Cerebellar cortex (tissue), 1 donor: ENCODE results near the gene NPFFR1.

ENCODE experiments used
- DNase-seq: peaks from one replicate; pipeline ENCODE4 v3.0.0-alpha.2; 2015; ENCODE audit warnings: low spot score

Gene NPFFR1

GRCh38 chr10:70315276-70315675, 31.5 kb upstream of the NPFFR1 start:
- DNase-seq, result no peak

GRCh38 chr10:70312972-70313371, 29.2 kb upstream of the NPFFR1 start:
- DNase-seq, result no peak

- no peak for DNase-seq
Measured at GRCh38 chr10:70312249-70312648, 28.4 kb upstream of the NPFFR1 start.

- no peak for DNase-seq
Measured at GRCh38 chr10:70311698-70312097, 27.9 kb upstream of the NPFFR1 start.

DNA sequence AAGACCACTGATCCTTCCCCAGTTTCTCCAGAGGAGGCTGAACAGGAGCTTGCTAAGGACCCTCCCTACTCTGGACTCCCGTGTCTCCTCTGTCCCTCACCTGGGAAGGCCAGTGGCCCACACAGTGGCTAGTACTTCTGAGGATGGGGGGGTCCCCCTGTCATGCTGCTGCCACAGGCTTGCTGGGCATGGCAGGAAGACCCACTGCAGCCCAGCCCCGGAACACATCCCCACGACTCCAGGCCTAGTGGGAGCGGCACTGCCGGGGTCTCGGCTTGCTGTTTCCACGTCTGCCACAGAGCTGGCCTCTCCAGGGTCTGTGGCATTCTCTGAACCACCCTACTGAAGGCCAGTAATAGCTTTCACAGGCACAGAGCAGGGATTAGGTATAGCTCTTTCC, 25.9 kb upstream of the NPFFR1 start:
- DNase-seq, result no peak

DNA sequence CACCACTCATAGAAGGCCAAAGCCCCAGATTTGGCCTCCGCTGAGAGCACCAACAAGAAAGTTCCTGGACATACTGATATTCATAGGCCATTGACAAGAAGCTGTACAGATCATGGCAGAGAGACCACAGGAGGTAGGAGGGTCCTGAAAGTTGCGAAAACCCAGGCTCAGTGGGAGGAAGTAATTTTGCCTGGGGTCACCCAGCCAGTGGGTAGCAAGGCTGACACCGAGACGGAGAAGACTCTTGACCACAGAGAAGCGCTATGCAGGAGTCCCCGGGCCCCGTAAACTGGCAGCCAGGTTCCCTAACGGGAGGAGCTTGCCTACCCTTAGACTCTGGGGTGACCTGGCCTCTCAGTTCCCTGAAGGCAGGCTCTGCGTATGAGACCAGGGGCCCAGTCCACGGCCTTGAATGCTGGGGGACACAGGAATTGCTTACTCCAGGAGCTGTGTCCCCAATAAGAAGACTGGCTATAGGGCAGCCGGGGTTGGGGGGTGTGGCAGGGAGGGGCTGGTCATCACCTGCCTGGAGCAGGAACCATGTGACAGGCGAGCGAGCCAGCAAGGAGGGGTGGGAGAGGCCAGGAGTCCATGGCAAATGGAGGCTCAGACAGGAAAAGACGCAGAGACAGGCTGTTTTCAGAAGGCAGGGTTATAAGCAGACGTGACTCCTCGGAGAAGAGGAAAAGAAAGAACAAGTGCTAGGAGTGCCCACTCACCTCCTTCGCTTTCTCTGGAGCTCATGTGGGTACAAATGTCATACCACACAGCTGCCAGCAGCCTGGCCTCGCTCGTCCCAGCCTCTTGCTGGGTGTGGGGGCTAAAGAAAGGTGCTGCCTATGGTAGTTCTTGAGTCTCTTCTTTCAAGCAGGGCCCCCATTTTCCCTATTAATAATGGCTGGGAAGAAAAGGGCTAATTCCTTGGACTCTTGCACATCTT, 24.6 kb upstream of the NPFFR1 start:
- no peak for DNase-seq

DNA sequence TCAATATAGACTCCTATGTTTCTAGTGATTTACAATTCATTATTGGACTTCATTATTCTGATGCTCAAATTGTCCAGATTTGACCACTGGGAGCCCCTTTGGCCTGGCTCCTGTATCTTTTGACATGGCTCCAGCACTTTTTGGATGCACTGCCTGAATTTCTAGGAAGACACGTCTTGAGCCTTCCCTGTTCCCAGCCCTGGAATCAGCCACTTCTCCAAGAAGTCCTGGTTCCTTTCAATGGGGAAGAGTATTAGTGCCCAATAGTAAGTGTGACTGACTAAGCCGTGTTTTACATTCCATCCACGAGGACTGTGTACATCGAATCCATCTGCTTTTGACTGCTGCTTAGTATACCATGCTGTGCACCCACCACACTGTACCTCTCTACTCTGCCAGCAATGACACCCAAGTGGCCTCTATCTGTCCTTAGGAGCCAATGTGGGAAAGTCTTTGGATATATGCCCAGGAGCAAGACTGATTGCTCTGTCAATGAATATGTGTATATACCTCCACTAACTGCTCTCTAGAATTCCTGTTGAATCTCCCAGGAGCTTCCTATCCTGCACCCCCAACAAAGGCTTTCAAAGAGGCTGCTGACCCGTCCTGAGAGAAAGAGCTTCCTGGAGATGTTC, 23.2 kb upstream of the NPFFR1 start:
- DNase-seq, result no peak

- no peak for DNase-seq
Measured at GRCh38 chr10:70306181-70306705, 22.4 kb upstream of the NPFFR1 start.

- no peak for DNase-seq
Measured at GRCh38 chr10:70303730-70304129, 19.9 kb upstream of the NPFFR1 start.

GRCh38 chr10:70302292-70302691, 18.5 kb upstream of the NPFFR1 start:
- no peak for DNase-seq

DNA sequence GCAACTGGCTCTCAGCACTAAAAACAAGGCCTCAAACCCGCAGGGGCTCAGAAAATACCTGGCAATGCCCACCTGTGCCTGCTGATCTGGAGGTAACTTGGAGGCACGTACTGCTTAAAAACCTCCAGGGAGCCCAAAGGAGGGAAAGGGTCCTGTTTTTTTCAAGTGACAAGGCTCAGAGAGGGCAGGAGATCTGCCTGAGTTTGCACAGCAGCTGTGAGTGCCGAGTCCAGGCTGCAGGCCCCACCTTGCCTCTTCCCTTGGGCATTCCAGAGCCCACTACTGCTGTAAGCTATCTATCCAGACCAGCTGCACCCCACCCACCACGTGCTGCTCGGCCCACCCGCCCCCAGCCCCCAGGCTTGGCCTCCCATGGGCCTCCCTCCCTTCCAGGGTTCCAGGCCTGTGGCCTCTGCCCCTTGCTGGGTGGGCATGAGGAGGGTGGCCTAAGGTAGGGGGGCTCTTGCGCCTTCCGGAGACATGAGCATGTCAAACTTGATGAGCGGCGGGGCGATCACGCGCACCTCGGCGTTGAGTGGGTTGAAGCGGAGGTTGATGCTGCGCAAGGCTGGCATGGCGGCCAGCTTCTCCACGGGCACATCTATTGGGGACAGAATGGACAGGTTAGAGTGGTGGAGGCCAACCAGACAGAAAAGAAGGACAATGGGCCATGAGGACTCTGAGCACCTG, 17.2 kb upstream of the NPFFR1 start:
- DNase-seq, result no peak

DNA sequence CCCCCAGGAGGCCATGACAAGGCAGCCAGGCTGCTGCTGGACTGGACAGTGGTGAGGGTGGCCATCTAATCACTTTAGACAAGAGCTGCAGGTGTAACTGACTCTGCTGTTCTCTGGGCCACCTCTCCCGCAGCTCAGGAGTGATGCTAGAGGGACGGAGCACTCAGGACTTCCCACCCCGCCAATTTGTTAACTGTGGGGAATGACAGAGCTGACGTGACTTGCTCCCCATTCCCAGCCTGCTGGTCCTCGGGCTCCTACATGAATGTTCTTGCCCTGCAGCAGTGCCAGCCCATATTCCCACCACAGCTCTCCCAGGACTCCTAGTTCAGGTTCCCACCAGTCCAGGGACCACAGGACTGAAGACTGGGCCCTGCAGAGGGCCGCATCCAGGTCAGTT, 16.7 kb upstream of the NPFFR1 start:
- no peak for DNase-seq

- no peak for DNase-seq
Measured at GRCh38 chr10:70299876-70300275, 16.1 kb upstream of the NPFFR1 start.

DNA sequence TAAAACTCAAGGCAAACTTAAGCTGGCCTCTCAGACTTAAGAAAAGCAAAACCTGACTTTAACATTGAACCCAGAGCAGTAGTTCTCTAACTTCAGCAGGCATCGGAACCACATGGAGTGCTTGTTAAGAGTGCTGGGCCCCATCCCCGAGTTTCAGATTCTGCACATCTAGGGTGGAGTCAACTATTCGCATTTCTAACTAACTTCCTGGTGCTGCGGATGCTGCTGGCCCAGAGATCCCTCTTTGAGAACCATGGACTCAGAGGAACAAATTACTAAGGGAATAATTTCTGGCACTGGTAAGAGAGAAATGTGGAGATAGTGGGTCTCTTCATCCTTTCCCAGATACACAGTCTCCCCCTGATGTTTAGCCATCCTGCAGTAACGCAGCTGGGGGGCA, 14.6 kb upstream of the NPFFR1 start:
- DNase-seq, result no peak

DNA sequence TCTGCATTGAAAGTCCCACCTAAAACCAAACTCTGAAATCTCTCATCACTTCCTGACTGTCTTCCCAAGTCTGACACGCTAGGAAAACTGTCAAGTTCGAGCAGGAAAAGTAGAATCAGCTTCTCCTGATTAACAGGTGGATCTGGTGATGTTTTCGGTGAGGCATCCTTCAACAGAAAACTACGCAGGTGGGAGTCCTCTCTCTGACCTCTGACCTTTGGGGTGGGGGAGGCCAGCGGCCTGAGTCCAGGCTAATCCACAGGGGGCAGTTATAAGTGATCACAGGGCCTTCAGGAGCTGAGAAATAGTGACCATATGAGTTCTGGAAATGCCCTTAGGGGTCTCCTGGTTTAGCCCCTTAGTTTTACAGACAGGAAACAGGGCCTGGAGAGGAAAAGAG, 13.4 kb upstream of the NPFFR1 start:
- DNase-seq, result no peak

DNA sequence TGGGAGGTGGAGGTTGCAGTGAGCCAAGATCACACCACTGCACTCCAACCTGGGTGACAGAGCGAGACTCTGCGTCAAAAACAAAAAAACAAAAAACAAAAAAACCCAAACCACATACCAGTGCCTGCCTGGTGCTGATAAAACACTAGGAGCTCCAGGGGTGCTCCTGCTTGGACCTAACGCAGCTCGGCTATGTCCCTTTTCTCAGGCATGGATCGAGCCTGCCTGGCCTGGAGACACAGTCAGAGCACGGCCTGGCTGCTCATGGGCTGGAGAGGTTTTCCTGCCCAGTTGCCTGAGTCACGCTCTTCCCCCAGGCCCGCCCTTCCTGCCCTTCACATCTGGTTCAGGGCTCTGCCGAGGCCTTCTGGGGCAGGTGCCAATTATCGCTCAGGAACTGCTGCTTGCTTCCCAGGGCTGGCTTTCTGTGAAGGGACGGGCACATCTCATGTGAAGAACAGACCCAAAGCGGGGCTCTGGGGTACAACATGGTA, 12.6 kb upstream of the NPFFR1 start:
- no peak for DNase-seq

DNA sequence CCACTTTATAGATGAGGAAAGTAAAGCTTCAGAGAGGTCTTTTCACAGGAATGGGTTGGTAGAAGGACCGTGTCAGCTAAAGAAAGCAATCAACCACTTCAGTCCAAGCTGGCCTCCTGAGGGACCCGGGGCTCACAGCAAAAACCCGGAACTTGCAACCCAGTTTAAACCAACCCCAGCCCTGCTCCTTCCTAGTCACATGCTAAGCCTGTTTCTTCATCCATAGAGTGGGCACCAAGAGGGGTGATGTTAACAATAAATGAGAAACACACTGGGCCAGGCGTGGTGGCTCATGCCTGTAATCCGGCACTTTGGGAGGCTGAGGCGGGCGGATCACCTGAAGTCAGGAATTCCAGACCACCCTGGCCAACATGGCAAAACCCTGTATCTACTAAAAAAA, 12.1 kb upstream of the NPFFR1 start:
- DNase-seq, result no peak

- no peak for DNase-seq
Measured at GRCh38 chr10:70295321-70295720, 11.5 kb upstream of the NPFFR1 start.

DNA sequence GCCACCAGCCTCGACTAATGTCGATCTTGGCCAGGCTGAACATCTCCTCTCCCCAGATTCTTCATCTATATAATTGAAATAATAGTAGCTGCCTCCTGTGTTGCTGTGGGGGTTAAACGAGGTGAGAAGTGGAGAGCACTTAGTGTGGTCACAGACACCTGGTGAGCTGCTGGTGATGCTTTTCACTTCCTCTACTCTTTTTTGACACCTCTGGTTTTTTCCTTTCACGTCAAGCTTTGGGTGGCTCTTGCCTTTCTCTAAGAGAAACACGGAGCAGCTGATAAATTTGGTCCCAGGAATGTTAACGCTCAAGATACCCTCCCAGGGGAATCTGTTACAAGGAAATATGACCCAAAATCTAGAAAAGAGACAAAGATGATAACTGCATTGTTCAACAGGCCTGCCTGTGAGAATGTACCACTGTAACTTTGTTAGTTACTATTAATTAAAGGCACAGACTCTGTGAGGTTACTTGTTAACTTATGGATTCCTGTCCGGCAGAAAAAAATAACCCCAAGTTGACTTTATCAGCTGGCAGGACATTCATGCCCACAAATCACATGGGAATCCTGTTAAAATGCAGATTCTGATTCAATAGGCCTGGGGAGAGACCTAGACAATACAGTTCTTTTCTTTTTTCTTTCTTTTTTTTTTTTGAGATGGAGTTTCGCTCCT, 9.5 kb upstream of the NPFFR1 start:
- no peak for DNase-seq

DNA sequence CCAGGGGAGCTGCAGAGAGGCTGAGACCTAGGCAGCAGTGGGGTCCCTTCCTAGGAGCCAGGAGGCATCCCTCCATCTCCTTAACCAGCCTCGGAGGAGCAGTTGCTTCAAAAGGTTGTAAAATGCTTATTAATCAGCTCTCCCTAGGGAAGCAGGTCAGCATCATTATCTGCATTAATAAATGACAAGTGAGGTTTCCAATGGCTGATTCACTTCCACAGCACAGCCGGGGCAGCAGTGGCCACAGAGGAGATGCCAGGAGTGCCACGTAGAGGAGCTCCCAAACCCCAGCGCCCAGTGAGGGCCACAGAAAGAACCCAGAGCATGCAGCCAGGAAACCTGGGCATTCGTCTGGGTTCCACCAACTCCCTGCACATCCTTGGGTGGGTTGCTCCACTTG, 8.2 kb upstream of the NPFFR1 start:
- no peak for DNase-seq

DNA sequence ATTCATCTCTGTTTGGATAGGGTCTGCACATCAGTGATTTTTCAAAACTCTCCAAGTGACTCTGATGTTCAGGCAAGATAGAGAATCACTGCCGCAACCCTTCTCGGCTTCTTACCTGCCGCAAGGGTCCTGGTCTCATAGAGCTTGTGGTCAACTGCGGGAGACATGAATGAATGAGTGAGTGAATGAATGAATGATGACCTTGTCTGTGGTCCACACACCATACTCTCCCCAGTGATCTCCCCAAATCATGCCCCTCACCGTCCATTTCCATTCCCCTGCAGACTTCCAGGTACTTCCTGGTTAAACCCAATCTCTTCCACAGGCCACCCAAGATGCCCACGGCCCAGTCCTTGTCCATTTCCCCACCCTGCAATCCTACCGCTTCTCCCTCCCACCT, 5.9 kb upstream of the NPFFR1 start:
- no peak for DNase-seq

GRCh38 chr10:70286616-70287015, 2.8 kb upstream of the NPFFR1 start:
- DNase-seq, result no peak
